Measurements from ENCODE around the gene AP1M2.
"Not testable (repeated sequence)": the region's sequence is repeated elsewhere in the genome, so short reads cannot be mapped to it uniquely, and the experiment has no call there.

AP1M2 gene

DNA sequence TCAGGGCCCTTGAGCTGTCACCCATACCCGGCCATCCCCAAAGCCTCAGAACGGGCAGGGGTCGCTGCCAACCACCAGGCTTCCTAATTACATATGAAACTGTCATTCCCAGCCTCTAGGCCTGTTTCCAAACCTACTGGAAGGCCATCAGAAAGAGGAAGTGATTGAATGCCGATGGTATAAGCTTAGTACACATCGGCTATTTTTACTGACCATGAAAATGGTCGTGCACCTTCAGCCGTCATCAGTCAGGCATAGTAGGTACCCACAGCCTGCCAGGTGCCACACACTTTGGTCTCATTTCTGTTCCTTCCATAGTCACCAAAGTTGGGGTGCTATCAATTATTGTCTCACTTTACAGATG, 31.5 kb downstream of the AP1M2 start:
- in situ Hi-C loops (cut with HindIII; ENCODE audit: low sequenced_read_pairs), result no loop called here
- no peak overlapping the region for H3K4me3 ChIP-seq (ENCODE audit: low read depth, low read length)
- TF ChIP-seq, protein P1, sequence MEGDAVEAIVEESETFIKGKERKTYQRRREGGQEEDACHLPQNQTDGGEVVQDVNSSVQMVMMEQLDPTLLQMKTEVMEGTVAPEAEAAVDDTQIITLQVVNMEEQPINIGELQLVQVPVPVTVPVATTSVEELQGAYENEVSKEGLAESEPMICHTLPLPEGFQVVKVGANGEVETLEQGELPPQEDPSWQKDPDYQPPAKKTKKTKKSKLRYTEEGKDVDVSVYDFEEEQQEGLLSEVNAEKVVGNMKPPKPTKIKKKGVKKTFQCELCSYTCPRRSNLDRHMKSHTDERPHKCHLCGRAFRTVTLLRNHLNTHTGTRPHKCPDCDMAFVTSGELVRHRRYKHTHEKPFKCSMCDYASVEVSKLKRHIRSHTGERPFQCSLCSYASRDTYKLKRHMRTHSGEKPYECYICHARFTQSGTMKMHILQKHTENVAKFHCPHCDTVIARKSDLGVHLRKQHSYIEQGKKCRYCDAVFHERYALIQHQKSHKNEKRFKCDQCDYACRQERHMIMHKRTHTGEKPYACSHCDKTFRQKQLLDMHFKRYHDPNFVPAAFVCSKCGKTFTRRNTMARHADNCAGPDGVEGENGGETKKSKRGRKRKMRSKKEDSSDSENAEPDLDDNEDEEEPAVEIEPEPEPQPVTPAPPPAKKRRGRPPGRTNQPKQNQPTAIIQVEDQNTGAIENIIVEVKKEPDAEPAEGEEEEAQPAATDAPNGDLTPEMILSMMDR (IDR thresholded peaks at IDR 0.05; ENCODE audit: low read depth, low read length, missing control alignments), result no peak

DNA sequence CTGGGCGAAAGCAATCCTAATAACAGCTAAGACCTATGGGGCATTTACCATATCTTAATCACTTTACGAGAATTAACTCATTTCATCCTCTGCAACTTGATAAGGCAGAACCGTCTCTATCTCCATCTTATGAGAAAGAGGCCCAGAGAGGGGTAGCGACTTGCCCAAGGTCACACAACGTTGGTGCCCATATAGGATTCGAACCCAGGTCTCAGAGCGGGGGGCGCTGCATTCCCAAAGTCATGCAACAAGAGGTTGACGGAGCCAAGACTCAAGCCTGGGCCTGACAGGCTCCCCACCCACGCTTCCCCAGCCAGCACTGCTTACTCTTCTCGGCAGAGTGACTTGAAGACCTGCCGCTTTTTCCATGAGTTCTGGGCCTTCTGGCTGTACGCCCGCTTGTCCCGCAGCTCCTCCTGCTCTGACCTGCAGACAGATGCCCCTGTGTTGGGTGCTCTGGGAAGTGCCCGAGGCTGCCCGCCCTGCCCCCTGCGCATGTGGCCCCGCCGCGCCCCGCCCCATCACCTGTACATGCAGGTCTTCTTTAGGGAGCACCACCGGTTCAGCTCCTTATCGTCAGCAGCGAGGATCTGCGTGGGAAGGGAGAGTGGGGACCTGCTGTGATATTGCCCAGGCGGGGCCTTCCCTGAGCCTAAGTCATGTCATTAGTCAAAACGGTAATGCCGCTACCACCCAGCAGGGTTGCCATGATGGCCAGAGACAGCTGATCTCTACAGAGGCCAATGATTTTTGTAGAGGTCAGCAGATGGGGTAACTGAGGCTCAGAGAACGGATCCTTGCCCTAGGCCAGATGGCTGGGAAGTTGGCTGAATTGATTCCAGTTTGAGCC, 32.1 kb downstream of the AP1M2 start:
- no peak overlapping the region for H3K4me3 ChIP-seq (ENCODE audit: low read depth, low read length)
- in situ Hi-C loops (cut with HindIII; ENCODE audit: low sequenced_read_pairs), result no loop called here
- no peak for DNase-seq (ENCODE audit: low read depth)
- TF ChIP-seq, protein P1 (IDR thresholded peaks at IDR 0.05; ENCODE audit: low read depth, low read length, missing control alignments), result no peak

More for the DNA sequence above, 31.5 kb downstream of the AP1M2 start:
- DNase-seq (ENCODE audit: low read depth), result no peak

DNA sequence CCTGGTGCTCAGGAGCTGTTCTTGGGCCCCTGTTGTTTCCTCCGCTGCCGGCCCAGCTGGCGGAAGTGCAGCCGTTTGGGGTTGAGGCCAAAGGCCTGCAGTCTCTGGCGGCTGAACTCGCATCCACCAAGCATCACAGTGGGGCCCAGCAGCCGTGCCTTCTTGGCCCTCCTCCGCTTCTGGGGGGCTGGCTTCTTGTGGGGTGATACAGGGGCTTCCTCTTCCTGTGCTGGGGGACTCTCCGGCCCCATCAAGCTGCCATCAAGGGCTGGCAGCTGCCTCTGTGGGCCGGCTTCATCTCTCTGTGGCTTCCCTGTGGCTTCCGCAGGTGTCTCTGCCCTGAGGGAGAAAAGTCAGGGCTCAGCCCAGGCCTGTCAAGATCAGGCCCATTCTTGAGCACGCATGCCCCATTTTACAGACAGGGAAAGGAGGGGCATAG, 33.1 kb downstream of the AP1M2 start:
- TF ChIP-seq, protein P1 (IDR thresholded peaks at IDR 0.05; ENCODE audit: low read depth, low read length, missing control alignments), result no peak
- H3K4me3 ChIP-seq (ENCODE audit: low read depth, low read length), result no peak overlapping the region
- no peak for DNase-seq (ENCODE audit: low read depth)
- in situ Hi-C loops (cut with HindIII; ENCODE audit: low sequenced_read_pairs), result no loop called here

DNA sequence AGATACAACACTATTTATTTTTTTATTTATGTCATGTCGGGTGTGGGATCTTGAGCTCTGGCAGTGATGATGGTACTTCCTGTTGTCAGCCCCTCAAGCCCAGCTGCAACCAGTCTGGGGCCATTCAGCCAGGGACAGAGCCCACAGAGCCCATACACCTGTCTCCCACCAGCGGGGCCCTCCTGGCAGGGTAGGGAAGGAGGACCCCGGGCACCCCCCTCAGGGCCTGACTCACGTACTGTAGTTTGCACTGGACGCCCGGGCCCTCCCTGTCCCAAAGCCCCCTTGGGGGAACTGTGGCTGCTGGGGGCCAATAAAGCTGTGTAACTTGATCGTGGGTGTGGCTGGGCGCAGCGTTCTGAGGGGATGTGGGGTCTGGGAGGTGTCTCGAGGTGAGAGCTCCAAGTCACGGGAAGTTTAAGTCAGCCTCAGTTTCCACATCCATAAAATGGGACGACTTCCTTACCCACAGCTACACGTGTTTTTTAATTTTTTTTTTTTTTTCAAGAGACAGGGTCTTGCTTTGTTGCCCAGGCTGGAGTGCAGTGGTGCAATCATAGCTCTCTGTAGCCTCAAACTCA, 33.9 kb downstream of the AP1M2 start:
- no peak overlapping the region for H3K4me3 ChIP-seq (ENCODE audit: low read depth, low read length)
- TF ChIP-seq, protein P1 (IDR thresholded peaks at IDR 0.05; ENCODE audit: low read depth, low read length, missing control alignments), result no peak
- DNase-seq (ENCODE audit: low read depth), result no peak

DNA sequence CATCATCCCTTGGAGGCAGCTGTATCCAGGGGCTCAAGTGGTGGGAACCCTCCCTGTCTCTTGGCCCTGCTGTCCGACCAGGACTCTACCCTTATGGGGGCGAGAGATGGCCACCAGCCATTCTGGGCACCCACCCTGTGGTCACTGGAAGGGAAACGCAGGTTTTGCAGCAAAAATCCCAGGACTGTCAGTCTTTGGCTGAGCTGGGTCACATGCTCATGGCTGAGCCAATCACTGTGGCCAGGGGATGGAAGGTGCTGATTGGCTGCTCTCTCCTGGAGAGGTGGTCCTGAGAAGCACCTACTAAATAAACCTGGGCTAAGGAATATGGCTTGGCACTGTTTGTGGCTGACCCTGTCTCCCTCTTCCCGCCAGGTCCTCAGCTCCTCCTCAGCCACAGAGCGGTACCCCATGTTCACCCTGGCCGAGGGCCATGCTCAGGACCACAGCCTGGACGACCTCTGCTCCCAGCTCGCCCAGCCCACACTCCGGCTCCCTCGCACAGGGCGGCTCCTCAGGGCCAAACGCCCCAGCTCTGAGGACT, 34.5 kb downstream of the AP1M2 start:
- no peak overlapping the region for H3K4me3 ChIP-seq (ENCODE audit: low read depth, low read length)
- in situ Hi-C loops (cut with HindIII; ENCODE audit: low sequenced_read_pairs), result no loop called here
- TF ChIP-seq, protein P1 (IDR thresholded peaks at IDR 0.05; ENCODE audit: low read depth, low read length, missing control alignments), result no peak
- no peak for DNase-seq (ENCODE audit: low read depth)

More for the DNA sequence above, 33.9 kb downstream of the AP1M2 start:
- in situ Hi-C loops (cut with HindIII; ENCODE audit: low sequenced_read_pairs), result no loop called here

DNA sequence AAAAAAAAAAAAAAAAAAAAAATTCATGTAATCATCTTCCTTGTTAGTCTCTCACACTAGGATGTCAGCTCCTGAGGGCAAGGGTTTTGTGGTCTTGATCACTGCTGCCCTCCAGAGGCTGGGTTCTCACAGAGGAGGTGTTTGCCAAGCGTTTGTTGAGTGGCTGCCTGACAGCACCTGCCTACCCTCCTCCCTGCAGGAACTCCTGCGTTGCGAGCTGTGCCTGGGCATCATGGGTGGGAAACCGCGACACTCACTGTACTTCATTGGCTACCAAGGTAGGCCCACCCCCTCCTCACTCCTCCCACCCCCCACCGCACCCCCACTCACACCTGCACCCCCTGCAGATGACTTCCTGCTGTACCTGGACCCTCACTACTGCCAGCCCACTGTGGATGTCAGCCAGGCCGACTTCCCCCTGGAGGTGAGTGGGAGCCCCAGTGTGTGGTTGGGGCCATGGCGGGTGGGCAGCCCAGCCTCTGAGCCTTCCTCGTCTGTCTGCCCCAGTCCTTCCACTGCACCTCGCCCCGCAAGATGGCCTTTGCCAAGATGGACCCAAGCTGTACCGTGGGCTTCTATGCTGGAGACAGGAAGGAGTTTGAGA, 35.3 kb downstream of the AP1M2 start:
- H3K4me3 ChIP-seq (ENCODE audit: low read depth, low read length), result no peak overlapping the region
- DNase-seq (ENCODE audit: low read depth), result no peak
- in situ Hi-C loops (cut with HindIII; ENCODE audit: low sequenced_read_pairs), result no loop called here
- TF ChIP-seq, protein P1 (IDR thresholded peaks at IDR 0.05; ENCODE audit: low read depth, low read length, missing control alignments), result no peak

DNA sequence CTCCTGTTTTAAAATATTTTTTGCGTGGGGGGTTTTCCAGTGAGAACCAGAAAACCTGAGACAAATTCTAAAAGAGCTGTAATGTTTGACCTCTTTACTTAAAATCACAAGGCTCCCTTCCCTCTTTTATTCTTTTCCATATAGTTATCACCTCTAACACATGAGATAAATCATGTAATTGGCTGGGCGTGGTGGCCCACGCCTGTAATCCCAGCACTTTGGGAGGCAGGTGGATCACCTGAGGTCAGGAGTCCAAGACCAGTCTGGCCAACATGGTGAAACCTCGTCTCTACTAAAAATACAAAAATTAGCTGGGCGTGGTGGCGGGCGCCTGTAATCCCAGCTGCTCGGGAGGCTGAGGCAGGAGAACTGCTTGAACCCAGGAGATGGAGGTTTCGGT, 36.1 kb downstream of the AP1M2 start:
- DNase-seq (ENCODE audit: low read depth); in situ Hi-C loops (cut with HindIII; ENCODE audit: low sequenced_read_pairs); H3K4me3 ChIP-seq (ENCODE audit: low read depth, low read length): not testable (repeated sequence)
